Smooth muscle cell (in vitro differentiated cells): ENCODE measurements around the gene PPP2R5B. TPM values are rescaled to one million over a fixed set of nuclear protein-coding genes. Genes with fewer than 3 reads are reported as not detected.

Experiments
- DNase-seq: peaks from one replicate; lab custom pipeline; 2025; ENCODE audit not compliant: unreplicated experiment; lab: John Stamatoyannopoulos, UW
- H2AFZ ChIP-seq: fragments of 200-600 bp; sonication (generic); 2 replicates; pipeline ENCODE4 v1.6.0; 2016; ENCODE audit warnings: antibody characterized with exemption, low read depth, mild to moderate bottlenecking
- H3F3A ChIP-seq: fragments of 200-600 bp; sonication (generic); 2 replicates; pipeline ENCODE4 v1.6.0; 2017; ENCODE audit warnings: antibody characterized with exemption, low read depth
- H3K27ac ChIP-seq: fragments of 200-600 bp; sonication (generic); 2 replicates; pipeline ENCODE4 v1.5.1; 2016; ENCODE audit warnings: low read depth, mild to moderate bottlenecking
- H3K27me3 ChIP-seq: fragments of 200-600 bp; sonication (generic); 2 replicates; pipeline ENCODE4 v1.6.1; 2016; ENCODE audit warnings: low read depth, mild to moderate bottlenecking
- H3K36me3 ChIP-seq: fragments of 200-600 bp; sonication (generic); 2 replicates; pipeline ENCODE4 v1.5.1; 2016; ENCODE audit warnings: low read depth
- H3K4me1 ChIP-seq: fragments of 200-600 bp; sonication (generic); 2 replicates; pipeline ENCODE4 v1.5.1; 2016; ENCODE audit warnings: low read depth
- H3K4me2 ChIP-seq: fragments of 200-600 bp; sonication (generic); 2 replicates; pipeline ENCODE4 v1.6.0; 2016; ENCODE audit warnings: mild to moderate bottlenecking
- H3K4me3 ChIP-seq: fragments of 200-600 bp; sonication (generic); 2 replicates; pipeline ENCODE4 v1.5.1; 2016; ENCODE audit warnings: mild to moderate bottlenecking
- H3K79me2 ChIP-seq: fragments of 200-600 bp; sonication (generic); 2 replicates; pipeline ENCODE4 v1.6.0; 2016; ENCODE audit warnings: low read depth, mild to moderate bottlenecking
- H3K9ac ChIP-seq: fragments of 200-600 bp; sonication (generic); 2 replicates; pipeline ENCODE4 v1.6.0; 2016; ENCODE audit warnings: low read depth
- H3K9me3 ChIP-seq: fragments of 200-600 bp; sonication (generic); replicated peaks from 2 replicates; pipeline ENCODE4 v1.5.1; 2016; ENCODE audit warnings: low read depth
- H4K20me1 ChIP-seq: fragments of 200-600 bp; sonication (generic); 2 replicates; pipeline ENCODE4 v1.6.0; 2016; ENCODE audit warnings: low read depth
- WGBS: methylation state at CpG from one replicate; pipeline ENCODE4 v1.1.7; 2016; ENCODE audit warnings: low lambda C conversion rate; 5-methylcytosine and 5-hydroxymethylcytosine counted together
- polyA plus RNA-seq: library from polyadenylated mRNA; unstranded; fragments of >200 nt; fragmentation: Nextera tagmentation; extraction: Ambion mirVana; gene quantifications from 2 replicates; pipeline ENCODE4 v1.2.1, GENCODE V29; 2016
- total RNA-seq: library from RNA; depleted of rRNA; stranded (reverse); fragments of >200 nt; gene quantifications from 2 replicates; pipeline ENCODE4 v1.2.3, GENCODE V29; 2014
- TF ChIP-seq, protein P1 (sequence below): fragments of 200-600 bp; sonication (generic); IDR thresholded peaks from 2 replicates; pipeline ENCODE4 v1.5.1; 2017; ENCODE audit warnings: borderline replicate concordance, mild to moderate bottlenecking, antibody characterized with exemption; ENCODE audit not compliant: insufficient read depth, poor library complexity, severe bottlenecking

Gene PPP2R5B
- total and polyA plus RNA-seq, 2 experiments from 2014 or later: 14.9 to 36.6 TPM

DNA sequence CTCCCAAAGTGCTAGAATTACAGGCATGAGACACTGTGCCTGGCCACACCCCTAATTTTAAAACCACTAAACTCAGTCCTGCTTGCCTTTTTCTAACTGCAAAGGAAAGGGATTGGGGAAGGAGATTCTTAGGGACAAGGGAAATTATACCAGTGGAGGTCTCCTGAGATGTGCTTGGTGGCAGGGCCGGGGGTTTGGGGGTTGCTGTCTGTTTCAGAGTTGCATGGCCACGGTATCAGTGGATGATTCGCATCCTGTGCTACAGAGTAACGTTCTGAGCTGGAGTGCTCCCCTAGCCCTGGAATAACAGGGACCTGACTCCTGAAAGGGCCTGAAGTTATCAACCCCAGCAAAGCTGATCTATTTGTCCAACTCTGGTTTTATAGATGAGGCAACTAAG is 12.1 kb downstream of the PPP2R5B start:
- Histone ChIP-seq H2AFZ (no peak overlapping the region), H3K27ac (no peak overlapping the region), H3K36me3 (peaks cover 7% of the 10 kb centered on the region), H3K27me3 (peaks cover 6% of the 10 kb centered on the region), H3K79me2 (no peaks in the 10 kb centered on the region), H3K9ac (no peak overlapping the region), H3F3A (no peaks in the 10 kb centered on the region), H3K9me3 (no peaks in the 10 kb centered on the region), H3K4me2 (no peak overlapping the region), H4K20me1 (no peaks in the 10 kb centered on the region), H3K4me1 (peaks cover 11% of the 10 kb centered on the region), H3K4me3 (no peak overlapping the region)
- 64% methylated on average over 4 of the region's 4 CpGs for WGBS
- TF ChIP-seq, protein P1, sequence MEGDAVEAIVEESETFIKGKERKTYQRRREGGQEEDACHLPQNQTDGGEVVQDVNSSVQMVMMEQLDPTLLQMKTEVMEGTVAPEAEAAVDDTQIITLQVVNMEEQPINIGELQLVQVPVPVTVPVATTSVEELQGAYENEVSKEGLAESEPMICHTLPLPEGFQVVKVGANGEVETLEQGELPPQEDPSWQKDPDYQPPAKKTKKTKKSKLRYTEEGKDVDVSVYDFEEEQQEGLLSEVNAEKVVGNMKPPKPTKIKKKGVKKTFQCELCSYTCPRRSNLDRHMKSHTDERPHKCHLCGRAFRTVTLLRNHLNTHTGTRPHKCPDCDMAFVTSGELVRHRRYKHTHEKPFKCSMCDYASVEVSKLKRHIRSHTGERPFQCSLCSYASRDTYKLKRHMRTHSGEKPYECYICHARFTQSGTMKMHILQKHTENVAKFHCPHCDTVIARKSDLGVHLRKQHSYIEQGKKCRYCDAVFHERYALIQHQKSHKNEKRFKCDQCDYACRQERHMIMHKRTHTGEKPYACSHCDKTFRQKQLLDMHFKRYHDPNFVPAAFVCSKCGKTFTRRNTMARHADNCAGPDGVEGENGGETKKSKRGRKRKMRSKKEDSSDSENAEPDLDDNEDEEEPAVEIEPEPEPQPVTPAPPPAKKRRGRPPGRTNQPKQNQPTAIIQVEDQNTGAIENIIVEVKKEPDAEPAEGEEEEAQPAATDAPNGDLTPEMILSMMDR: no peak
- DNase-seq: no peak

DNA sequence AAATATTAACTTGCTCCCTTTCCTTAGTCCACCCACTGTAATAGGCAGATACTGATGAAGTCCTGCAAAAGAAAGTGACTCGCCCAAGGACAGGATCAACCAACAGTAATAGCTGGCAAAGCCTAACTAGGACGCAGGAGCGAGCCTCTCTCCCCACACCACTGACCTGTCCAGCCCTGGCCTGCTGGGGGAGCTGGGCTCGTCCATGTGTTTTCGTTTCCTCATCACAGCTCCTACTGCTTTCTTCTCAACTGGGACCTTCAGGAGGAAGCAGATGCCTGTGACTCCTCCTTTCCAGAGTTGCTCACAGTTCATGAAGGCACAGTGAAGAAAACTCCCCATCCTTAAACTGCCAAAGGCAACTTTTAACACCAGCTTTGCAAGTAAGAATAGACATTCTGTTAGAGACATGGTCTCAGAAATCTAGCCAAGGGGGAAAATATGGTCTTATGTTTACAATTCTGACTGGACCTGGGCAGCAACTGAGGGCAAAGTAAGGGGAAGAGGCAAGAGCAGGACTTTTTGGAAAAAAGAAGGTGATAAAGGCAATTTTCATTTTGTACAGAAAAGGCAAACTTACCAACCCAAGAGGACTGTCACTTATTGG is 22.8 kb downstream of the PPP2R5B start:
- DNase-seq: no peak
- 74% methylated on average over 5 of the region's 5 CpGs for WGBS
- no peaks in the 10 kb centered on the region for H3K4me1 ChIP-seq
- H3K27ac ChIP-seq: no peak overlapping the region
- no peak overlapping the region for H3K4me3 ChIP-seq
- H4K20me1 ChIP-seq: no peaks in the 10 kb centered on the region
- TF ChIP-seq, protein P1: no peak
- H3F3A ChIP-seq: no peaks in the 10 kb centered on the region
- peaks cover 29% of the 10 kb centered on the region for H3K27me3 ChIP-seq
- no peak overlapping the region for H2AFZ ChIP-seq
- H3K4me2 ChIP-seq: no peak overlapping the region
- H3K79me2 ChIP-seq: no peaks in the 10 kb centered on the region
- H3K9ac ChIP-seq: no peak overlapping the region
- H3K9me3 ChIP-seq: no peaks in the 10 kb centered on the region
- no peaks in the 10 kb centered on the region for H3K36me3 ChIP-seq

DNA sequence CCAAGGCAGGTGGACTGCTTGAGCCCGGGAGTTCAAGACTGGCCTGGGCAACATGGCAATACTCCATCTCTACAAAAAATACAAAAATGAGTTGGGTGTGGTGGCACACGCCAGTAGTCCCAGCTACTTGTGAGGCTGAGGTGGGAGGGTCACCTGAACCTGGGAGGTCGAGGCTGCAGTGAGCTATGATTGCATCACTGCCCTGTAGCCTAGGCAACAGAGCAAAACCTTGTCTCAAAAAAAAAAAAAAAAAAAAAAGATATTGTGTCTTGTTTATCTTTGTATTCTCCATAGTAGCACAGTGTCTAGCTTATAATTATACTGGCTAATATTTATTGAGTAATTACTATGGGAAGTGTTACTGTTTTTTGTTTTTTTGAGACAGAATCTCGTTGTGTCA is 27.0 kb downstream of the PPP2R5B start:
- Histone ChIP-seq H3K4me1 (no peaks in the 10 kb centered on the region), H3K4me3 (no peak overlapping the region), H3K4me2 (no peak overlapping the region), H3K79me2 (no peaks in the 10 kb centered on the region), H2AFZ (no peak overlapping the region), H4K20me1 (no peaks in the 10 kb centered on the region), H3K36me3 (no peaks in the 10 kb centered on the region), H3K27me3 (peaks cover 20% of the 10 kb centered on the region), H3F3A (no peaks in the 10 kb centered on the region), H3K9ac (no peak overlapping the region), H3K27ac (no peak overlapping the region), H3K9me3 (no peaks in the 10 kb centered on the region)
- WGBS: 80% methylated on average over 4 of the region's 4 CpGs
- DNase-seq: no peak
- TF ChIP-seq, protein P1: no peak

DNA sequence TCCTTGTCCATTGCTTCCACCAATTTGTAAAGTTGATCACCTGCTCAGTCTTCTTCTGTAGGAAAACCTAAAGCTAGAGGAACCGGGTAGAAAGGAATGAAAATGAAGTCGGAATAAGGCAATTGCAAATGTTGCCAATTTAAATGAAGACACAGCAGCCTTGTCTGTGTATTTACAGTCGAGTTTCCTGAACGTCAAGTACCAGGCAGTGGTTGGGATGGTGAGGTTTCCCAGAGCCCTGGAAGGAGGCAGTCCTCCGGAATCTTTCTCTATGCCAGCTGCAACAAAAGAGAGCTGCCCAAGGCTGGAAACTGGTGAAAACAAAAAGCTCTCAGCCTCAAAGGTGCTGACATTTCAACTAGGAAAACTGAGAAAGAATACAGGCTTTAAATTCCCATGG is 29.7 kb downstream of the PPP2R5B start:
- Histone ChIP-seq H3K9ac (no peak overlapping the region), H3K27me3 (peaks cover 20% of the 10 kb centered on the region), H3F3A (no peaks in the 10 kb centered on the region), H3K4me3 (no peak overlapping the region), H3K36me3 (no peaks in the 10 kb centered on the region), H2AFZ (no peak overlapping the region), H3K4me1 (no peaks in the 10 kb centered on the region), H4K20me1 (no peaks in the 10 kb centered on the region), H3K4me2 (no peak overlapping the region), H3K27ac (no peak overlapping the region), H3K9me3 (no peaks in the 10 kb centered on the region), H3K79me2 (no peaks in the 10 kb centered on the region)
- DNase-seq: no peak
- TF ChIP-seq, protein P1: no peak
- WGBS: 64% methylated on average over 5 of the region's 5 CpGs
